Omental fat pad (tissue), 4 donors: Measurements from ENCODE around the gene PLCG1. TPM values are rescaled to one million over a fixed set of nuclear protein-coding genes. Genes with fewer than 3 reads are reported as not detected.

ENCODE experiments used
- ATAC-seq: fragments of 150-250 bp; one replicate; pipeline ENCODE4 v1.9.1; 2016; ENCODE audit warnings: mild to moderate bottlenecking, moderate library complexity; ENCODE audit not compliant: low FRiP score
- DNase-seq: peaks from one replicate; pipeline ENCODE4 v3.0.0-alpha.2; 2019; ENCODE audit warnings: low spot score
- CTCF ChIP-seq, 3 donors: fragments of 450-650 bp; IDR thresholded peaks; one replicate each; pipeline ENCODE4 v1.5.1; 2016 to 2017; ENCODE audit warnings: antibody characterized with exemption in 3 of 3, mild to moderate bottlenecking in 3 of 3, moderate library complexity in 2 of 3
- total RNA-seq, 4 donors: library from RNA; depleted of rRNA; stranded (reverse); fragments of >200 nt; gene quantifications; one replicate each; pipeline ENCODE4 v1.1.0, GENCODE V29; 2016

PLCG1 gene
- total RNA-seq, 4 donors from 2014 or later: 43.9 to 189 (median 63.1) TPM

GRCh38 chr20:41201760-41202159, 64.4 kb downstream of the PLCG1 start:
- no peak for DNase-seq
- no peak for TF ChIP-seq CTCF (IDR thresholded peaks at IDR 0.05)
- ATAC-seq: no peak

GRCh38 chr20:41202426-41202825, 65.1 kb downstream of the PLCG1 start:
- no peak for TF ChIP-seq CTCF (IDR thresholded peaks at IDR 0.05)
- ATAC-seq (no peak), DNase-seq (no peak)

DNA sequence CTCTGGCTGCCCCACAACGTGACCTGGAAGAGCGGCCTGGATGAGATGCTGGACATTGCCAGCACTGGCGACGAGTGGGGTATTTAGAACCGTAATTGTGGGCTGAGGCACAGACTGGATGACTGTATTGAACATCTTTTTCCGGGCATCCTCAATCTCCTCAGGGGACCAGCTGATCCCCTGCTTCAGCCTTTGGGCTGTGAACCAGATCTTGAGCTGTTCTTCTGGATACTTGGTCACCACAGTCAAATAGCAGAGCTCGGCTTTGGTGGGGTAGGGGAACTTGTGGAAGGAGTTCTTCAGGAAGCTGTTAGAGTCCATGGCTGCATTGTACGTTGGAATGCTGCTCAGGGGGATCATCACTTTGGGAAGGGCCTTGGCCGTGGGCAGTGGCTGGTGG, 66.3 kb downstream of the PLCG1 start:
- DNase-seq (no peak), ATAC-seq (no peak)
- TF ChIP-seq CTCF (IDR thresholded peaks at IDR 0.05): no peak

GRCh38 chr20:41204304-41205265, 67.2 kb downstream of the PLCG1 start:
- ATAC-seq (no peak), DNase-seq (no peak)
- TF ChIP-seq CTCF (IDR thresholded peaks at IDR 0.05): no peak

- no peak for DNase-seq
- no peak for TF ChIP-seq CTCF (IDR thresholded peaks at IDR 0.05)
- no peak for ATAC-seq
Measured at GRCh38 chr20:41205313-41205712, 68.0 kb downstream of the PLCG1 start.

GRCh38 chr20:41213150-41213820, 75.9 kb downstream of the PLCG1 start:
- DNase-seq (no peak), ATAC-seq (no peak)
- no peak for TF ChIP-seq CTCF (IDR thresholded peaks at IDR 0.05)
